Loucy (cell line): ENCODE measurements around the gene ZNF516.

ENCODE experiments used
- H2AFZ ChIP-seq: fragments of 200-600 bp; sonication (generic); 2 replicates; pipeline ENCODE4 v1.6.0; 2016; ENCODE audit warnings: antibody characterized with exemption, mild to moderate bottlenecking, low read length, moderate library complexity
- H3F3A ChIP-seq: fragments of 200-600 bp; 2 replicates; pipeline ENCODE4 v1.6.0; 2016; ENCODE audit warnings: antibody characterized with exemption, low read depth, mild to moderate bottlenecking
- H3K27me3 ChIP-seq: fragments of 200-600 bp; sonication (generic); 2 replicates; pipeline ENCODE4 v1.6.1; 2014; ENCODE audit warnings: low read length, mild to moderate bottlenecking; ENCODE audit not compliant: insufficient read depth, poor library complexity, severe bottlenecking
- H3K36me3 ChIP-seq: fragments of 200-600 bp; sonication (generic); 2 replicates; pipeline ENCODE4 v1.6.1; 2016; ENCODE audit warnings: low read length; ENCODE audit not compliant: insufficient read depth
- H3K4me1 ChIP-seq: fragments of 200-600 bp; sonication (generic); 2 replicates; pipeline ENCODE4 v1.5.1; 2014; ENCODE audit warnings: low read length, mild to moderate bottlenecking; ENCODE audit not compliant: insufficient read depth, poor library complexity, severe bottlenecking
- H3K4me2 ChIP-seq: fragments of 200-600 bp; sonication (generic); 2 replicates; pipeline ENCODE4 v1.6.0; 2014; ENCODE audit warnings: antibody characterized with exemption, low read length, low read depth, mild to moderate bottlenecking; ENCODE audit not compliant: poor library complexity, severe bottlenecking
- H3K4me3 ChIP-seq: fragments of 200-600 bp; sonication (generic); 2 replicates; pipeline ENCODE4 v1.5.1; 2014; ENCODE audit warnings: low read length, mild to moderate bottlenecking, mixed read lengths; ENCODE audit not compliant: poor library complexity, severe bottlenecking
- H3K79me2 ChIP-seq: fragments of 200-600 bp; sonication (generic); 2 replicates; pipeline ENCODE4 v1.6.1; 2014; ENCODE audit warnings: low read length; ENCODE audit not compliant: insufficient read depth
- H3K9ac ChIP-seq: fragments of 200-600 bp; sonication (generic); 2 replicates; pipeline ENCODE4 v1.6.0; 2014; ENCODE audit warnings: mild to moderate bottlenecking, low read depth, low read length, moderate library complexity; ENCODE audit not compliant: poor library complexity, severe bottlenecking
- H3K9me2 ChIP-seq: fragments of 200-600 bp; sonication (generic); replicated peaks from 2 replicates; pipeline ENCODE4 v1.6.1; 2016; ENCODE audit warnings: low read depth, low read length, mixed read lengths
- H3K9me3 ChIP-seq: fragments of 200-600 bp; sonication (generic); 2 replicates; pipeline ENCODE4 v1.6.1; 2014; ENCODE audit warnings: mild to moderate bottlenecking, antibody characterized with exemption, low read length, low read depth; ENCODE audit not compliant: insufficient read depth
- H4K20me1 ChIP-seq: fragments of 200-600 bp; sonication (generic); 2 replicates; pipeline ENCODE4 v1.6.0; 2014; ENCODE audit warnings: antibody characterized with exemption, low read length, mild to moderate bottlenecking; ENCODE audit not compliant: insufficient read depth, poor library complexity, severe bottlenecking
- EZH2phosphoT487 ChIP-seq: fragments of 200-600 bp; IDR thresholded peaks from 2 replicates; pipeline ENCODE4 v1.6.1; 2018; ENCODE audit warnings: antibody characterized with exemption, mild to moderate bottlenecking, moderate library complexity, borderline replicate concordance
- TF ChIP-seq, protein P1 (sequence below): fragments of 200-600 bp; sonication (generic); conservative IDR thresholded peaks from 2 replicates; pipeline ENCODE4 v1.5.1; 2014; ENCODE audit warnings: mild to moderate bottlenecking, antibody characterized with exemption, low read length

Gene ZNF516

GRCh38 chr18:76317136-76317535 is 177.9 kb downstream of the ZNF516 start:
- Histone ChIP-seq H3K9ac (no peak overlapping the region), H3K4me1 (no peaks in the 10 kb centered on the region), H3K36me3 (no peaks in the 10 kb centered on the region), H3K4me3 (no peak overlapping the region), H3K9me3 (no peaks in the 10 kb centered on the region), H3K9me2 (no peaks in the 10 kb centered on the region), H3K79me2 (no peaks in the 10 kb centered on the region), H3K4me2 (no peak overlapping the region), H2AFZ (no peak overlapping the region), H3F3A (no peaks in the 10 kb centered on the region), H4K20me1 (no peaks in the 10 kb centered on the region), H3K27me3 (no peaks in the 10 kb centered on the region)
- no peak for TF ChIP-seq EZH2phosphoT487
- TF ChIP-seq, protein P1, sequence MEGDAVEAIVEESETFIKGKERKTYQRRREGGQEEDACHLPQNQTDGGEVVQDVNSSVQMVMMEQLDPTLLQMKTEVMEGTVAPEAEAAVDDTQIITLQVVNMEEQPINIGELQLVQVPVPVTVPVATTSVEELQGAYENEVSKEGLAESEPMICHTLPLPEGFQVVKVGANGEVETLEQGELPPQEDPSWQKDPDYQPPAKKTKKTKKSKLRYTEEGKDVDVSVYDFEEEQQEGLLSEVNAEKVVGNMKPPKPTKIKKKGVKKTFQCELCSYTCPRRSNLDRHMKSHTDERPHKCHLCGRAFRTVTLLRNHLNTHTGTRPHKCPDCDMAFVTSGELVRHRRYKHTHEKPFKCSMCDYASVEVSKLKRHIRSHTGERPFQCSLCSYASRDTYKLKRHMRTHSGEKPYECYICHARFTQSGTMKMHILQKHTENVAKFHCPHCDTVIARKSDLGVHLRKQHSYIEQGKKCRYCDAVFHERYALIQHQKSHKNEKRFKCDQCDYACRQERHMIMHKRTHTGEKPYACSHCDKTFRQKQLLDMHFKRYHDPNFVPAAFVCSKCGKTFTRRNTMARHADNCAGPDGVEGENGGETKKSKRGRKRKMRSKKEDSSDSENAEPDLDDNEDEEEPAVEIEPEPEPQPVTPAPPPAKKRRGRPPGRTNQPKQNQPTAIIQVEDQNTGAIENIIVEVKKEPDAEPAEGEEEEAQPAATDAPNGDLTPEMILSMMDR, result no peak

DNA sequence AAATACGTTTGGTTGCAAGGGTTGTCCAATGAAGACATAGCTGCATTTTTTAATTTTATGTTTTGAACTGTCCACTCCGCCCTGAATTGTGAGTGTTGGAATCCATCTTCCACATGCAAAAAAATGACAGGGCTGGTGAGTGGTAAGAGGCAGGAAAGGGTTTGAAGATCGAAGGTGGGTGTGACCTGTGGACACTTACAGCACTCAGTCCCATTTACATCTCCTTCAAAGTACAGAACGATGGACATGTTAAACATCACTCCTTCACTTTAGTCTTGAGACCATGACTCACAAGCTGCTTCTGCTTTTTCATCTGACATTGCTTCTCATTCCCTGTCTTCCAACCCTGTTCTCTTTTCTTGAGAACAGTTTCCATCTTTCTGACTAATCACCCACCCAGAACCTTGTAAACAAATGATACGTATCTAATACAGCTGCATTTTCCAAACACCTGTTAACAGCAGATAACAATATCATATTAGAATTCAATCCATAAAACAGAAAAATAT is 179.3 kb downstream of the ZNF516 start:
- H3K9me3 ChIP-seq, result no peaks in the 10 kb centered on the region
- no peak overlapping the region for H3K4me2 ChIP-seq
- no peaks in the 10 kb centered on the region for H3K4me1 ChIP-seq
- H2AFZ ChIP-seq, result no peak overlapping the region
- H3F3A ChIP-seq, result no peaks in the 10 kb centered on the region
- H3K9me2 ChIP-seq, result no peaks in the 10 kb centered on the region
- no peaks in the 10 kb centered on the region for H4K20me1 ChIP-seq
- H3K9ac ChIP-seq, result no peak overlapping the region
- no peak overlapping the region for H3K4me3 ChIP-seq
- TF ChIP-seq EZH2phosphoT487, result no peak
- TF ChIP-seq, protein P1, result no peak
- no peaks in the 10 kb centered on the region for H3K36me3 ChIP-seq
- H3K79me2 ChIP-seq, result no peaks in the 10 kb centered on the region
- H3K27me3 ChIP-seq, result no peaks in the 10 kb centered on the region

GRCh38 chr18:76314496-76314895 is 180.5 kb downstream of the ZNF516 start:
- H3K36me3 ChIP-seq, result no peaks in the 10 kb centered on the region
- no peaks in the 10 kb centered on the region for H3K79me2 ChIP-seq
- H3K4me2 ChIP-seq, result no peak overlapping the region
- H4K20me1 ChIP-seq, result no peaks in the 10 kb centered on the region
- H3K4me1 ChIP-seq, result no peaks in the 10 kb centered on the region
- no peaks in the 10 kb centered on the region for H3K9me2 ChIP-seq
- no peaks in the 10 kb centered on the region for H3K27me3 ChIP-seq
- H3K9ac ChIP-seq, result no peak overlapping the region
- TF ChIP-seq, protein P1, result no peak
- no peak for TF ChIP-seq EZH2phosphoT487
- H3F3A ChIP-seq, result no peaks in the 10 kb centered on the region
- H3K9me3 ChIP-seq, result no peaks in the 10 kb centered on the region
- H2AFZ ChIP-seq, result no peak overlapping the region
- no peak overlapping the region for H3K4me3 ChIP-seq
